ENCODE data around the gene QSOX2.

Gene QSOX2

GRCh38 chr9:136294437-136294836 is 48.8 kb upstream of the QSOX2 start:
- CTCF ChIA-PET: interaction anchor here (0.6 to 1.2 kb wide), 3 partner anchors 8 to 753 kb away, joined by 3 read pairs; no protein-coding TSS in a partner anchor
- TF ChIP-seq ZNF280C (tag by site-specific recombination; IDR thresholded peaks at IDR 0.05) (no peak), ZNF518A (tag by site-specific recombination; conservative IDR thresholded peaks at IDR 0.05; ENCODE audit: low read depth) (no peak), SP7 (tag by site-specific recombination; IDR thresholded peaks at IDR 0.05) (no peak), ZNF658 (tag by site-specific recombination; IDR thresholded peaks at IDR 0.05) (no peak), PRDM6 (tag by site-specific recombination; IDR thresholded peaks at IDR 0.05) (no peak), ZNF214 (tag by site-specific recombination; IDR thresholded peaks at IDR 0.05; ENCODE audit: borderline replicate concordance) (no peak), ZNF639 (tag by site-specific recombination; IDR thresholded peaks at IDR 0.05) (no peak)
- no peaks in the 10 kb centered on the region for H3K9me3 ChIP-seq (ENCODE audit: control insufficient read depth, insufficient read depth, low read depth, low read length)
- no peaks in the 10 kb centered on the region for H3K36me3 ChIP-seq (ENCODE audit: control insufficient read depth in 2 of 2, insufficient read depth in 1 of 2, low read length in 2 of 2)
- H3K4me3 ChIP-seq (ENCODE audit: low read depth, low read length): no peak overlapping the region
- no peaks in the 10 kb centered on the region for H3K4me1 ChIP-seq (ENCODE audit: control insufficient read depth, insufficient read depth, low read length)
- H3K27ac ChIP-seq (ENCODE audit: extremely low read depth, low read depth, low read length): no peak overlapping the region
- POLR2A ChIA-PET: no interaction called here

- Histone ChIP-seq H3K9me3 (ENCODE audit: control insufficient read depth, insufficient read depth, low read depth, low read length) (no peaks in the 10 kb centered on the region), H3K4me3 (ENCODE audit: low read depth, low read length) (no peak overlapping the region), H3K27ac (ENCODE audit: extremely low read depth, low read depth, low read length) (no peak overlapping the region), H3K36me3 (ENCODE audit: control insufficient read depth in 2 of 2, insufficient read depth in 1 of 2, low read length in 2 of 2) (no peaks in the 10 kb centered on the region), H3K4me1 (ENCODE audit: control insufficient read depth, insufficient read depth, low read length) (no peaks in the 10 kb centered on the region)
- ChIA-PET CTCF (no interaction called here), POLR2A (no interaction called here)
- 0 out of 2 replicates have a peak, but pooled peaks have one; percentile 59 for TF ChIP-seq ZNF621 (tag by site-specific recombination; IDR thresholded peaks at IDR 0.05)
- TF ChIP-seq MEIS1 (CRISPR knock-in tag; IDR thresholded peaks at IDR 0.05; ENCODE audit: borderline replicate concordance): no peak
- no peak for TF ChIP-seq ZNF324 (tag by site-specific recombination; IDR thresholded peaks at IDR 0.05)
- TF ChIP-seq ZNF18 (tag by site-specific recombination; IDR thresholded peaks at IDR 0.05): peak; percentile 70
- no peak for TF ChIP-seq GLIS2 (tag by site-specific recombination; IDR thresholded peaks at IDR 0.05)
- peak; percentile 54 for TF ChIP-seq ZFHX2 (tag by site-specific recombination; conservative IDR thresholded peaks at IDR 0.05)
- TF ChIP-seq ZNF677 (tag by site-specific recombination; IDR thresholded peaks at IDR 0.05): no peak
- no peak for TF ChIP-seq ZNF146 (tag by site-specific recombination; IDR thresholded peaks at IDR 0.05)
- no peak for TF ChIP-seq ZNF114 (tag by site-specific recombination; IDR thresholded peaks at IDR 0.05)
- TF ChIP-seq ZNF560 (tag by site-specific recombination; IDR thresholded peaks at IDR 0.05; ENCODE audit: borderline replicate concordance): no peak
- no peak for TF ChIP-seq ZNF555 (tag by site-specific recombination; conservative IDR thresholded peaks at IDR 0.05)
- TF ChIP-seq ZNF433 (tag by site-specific recombination; IDR thresholded peaks at IDR 0.05; ENCODE audit: low read depth): no peak
- TF ChIP-seq SALL2 (tag by site-specific recombination; IDR thresholded peaks at IDR 0.05; ENCODE audit: borderline replicate concordance): peak; percentile 17; the same call in 1 of the 2 replicates
- TF ChIP-seq ZNF704 (tag by site-specific recombination; IDR thresholded peaks at IDR 0.05): no peak
These were observed 48.0 kb upstream of the QSOX2 start for GRCh38 chr9:136293476-136294077.

All from HEK293 (cell line).